PFSK-1 (cell line): ENCODE results near the gene ACTL7A.

Source experiments
- FOXP2 ChIP-seq: optimal IDR thresholded peaks from 2 replicates; pipeline ENCODE3; 2011; ENCODE audit warnings: borderline replicate concordance, control low read depth, inconsistent platforms; ENCODE audit not compliant: insufficient read depth; ENCODE audit errors: extremely low read length, extremely low read depth
- POLR2AphosphoS5 ChIP-seq: IDR thresholded peaks from 2 replicates; pipeline ENCODE4 v1.6.1; 2012; ENCODE audit warnings: low read depth, mild to moderate bottlenecking, control low read depth, low read length, moderate library complexity
- SIN3A ChIP-seq: IDR thresholded peaks from 2 replicates; pipeline ENCODE4 v1.6.1; 2012; ENCODE audit warnings: mild to moderate bottlenecking, low read length, moderate library complexity, borderline replicate concordance; ENCODE audit not compliant: insufficient read depth
- TAF1 ChIP-seq: IDR thresholded peaks from 2 replicates; pipeline ENCODE4 v1.6.1; 2012; ENCODE audit warnings: low read length, control low read depth, borderline replicate concordance; ENCODE audit not compliant: insufficient read depth
- TF ChIP-seq, protein P1 (sequence below), 2 experiments: IDR thresholded peaks; 2 replicates each; pipeline versions ENCODE4 v1.6.1 to v1.8.0; 2011 to 2012; ENCODE audit warnings: low read depth in 2 of 2, low read length in 2 of 2, control low read depth in 1 of 2, inconsistent platforms in 1 of 2, mild to moderate bottlenecking in 1 of 2, moderate library complexity in 1 of 2; ENCODE audit not compliant: insufficient read depth in 1 of 2

DNA sequence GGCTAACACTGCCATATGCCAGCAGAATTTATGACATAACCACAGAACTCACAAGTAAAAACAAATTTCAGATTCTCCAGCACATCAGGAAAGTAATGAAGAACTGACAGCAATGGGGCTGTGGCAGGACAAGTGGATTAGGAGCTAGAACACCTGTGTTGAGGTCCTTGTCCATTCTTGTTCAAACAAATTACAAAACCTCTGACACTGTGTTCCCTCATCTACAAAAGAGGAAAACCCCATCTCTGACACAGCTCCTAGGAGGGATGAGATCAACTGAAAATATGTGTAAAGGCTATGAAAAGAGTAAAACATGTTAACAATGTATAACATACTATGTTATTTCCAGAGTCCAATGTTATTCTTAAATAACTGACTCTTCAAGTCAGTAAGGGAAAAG lies 48.3 kb downstream of the ACTL7A start:
- TF ChIP-seq POLR2AphosphoS5 (no peak), SIN3A (no peak), TAF1 (no peak), FOXP2 (no peak)
- TF ChIP-seq, protein P1, sequence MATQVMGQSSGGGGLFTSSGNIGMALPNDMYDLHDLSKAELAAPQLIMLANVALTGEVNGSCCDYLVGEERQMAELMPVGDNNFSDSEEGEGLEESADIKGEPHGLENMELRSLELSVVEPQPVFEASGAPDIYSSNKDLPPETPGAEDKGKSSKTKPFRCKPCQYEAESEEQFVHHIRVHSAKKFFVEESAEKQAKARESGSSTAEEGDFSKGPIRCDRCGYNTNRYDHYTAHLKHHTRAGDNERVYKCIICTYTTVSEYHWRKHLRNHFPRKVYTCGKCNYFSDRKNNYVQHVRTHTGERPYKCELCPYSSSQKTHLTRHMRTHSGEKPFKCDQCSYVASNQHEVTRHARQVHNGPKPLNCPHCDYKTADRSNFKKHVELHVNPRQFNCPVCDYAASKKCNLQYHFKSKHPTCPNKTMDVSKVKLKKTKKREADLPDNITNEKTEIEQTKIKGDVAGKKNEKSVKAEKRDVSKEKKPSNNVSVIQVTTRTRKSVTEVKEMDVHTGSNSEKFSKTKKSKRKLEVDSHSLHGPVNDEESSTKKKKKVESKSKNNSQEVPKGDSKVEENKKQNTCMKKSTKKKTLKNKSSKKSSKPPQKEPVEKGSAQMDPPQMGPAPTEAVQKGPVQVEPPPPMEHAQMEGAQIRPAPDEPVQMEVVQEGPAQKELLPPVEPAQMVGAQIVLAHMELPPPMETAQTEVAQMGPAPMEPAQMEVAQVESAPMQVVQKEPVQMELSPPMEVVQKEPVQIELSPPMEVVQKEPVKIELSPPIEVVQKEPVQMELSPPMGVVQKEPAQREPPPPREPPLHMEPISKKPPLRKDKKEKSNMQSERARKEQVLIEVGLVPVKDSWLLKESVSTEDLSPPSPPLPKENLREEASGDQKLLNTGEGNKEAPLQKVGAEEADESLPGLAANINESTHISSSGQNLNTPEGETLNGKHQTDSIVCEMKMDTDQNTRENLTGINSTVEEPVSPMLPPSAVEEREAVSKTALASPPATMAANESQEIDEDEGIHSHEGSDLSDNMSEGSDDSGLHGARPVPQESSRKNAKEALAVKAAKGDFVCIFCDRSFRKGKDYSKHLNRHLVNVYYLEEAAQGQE (IDR thresholded peaks at IDR 0.05; ENCODE audit: insufficient read depth in 1 of 2, low read depth in 2 of 2, low read length in 2 of 2): no peak
